ENCODE measurements around the gene AMN1. TPM values are rescaled to one million over a fixed set of nuclear protein-coding genes. Genes with fewer than 3 reads are reported as not detected.

Gene AMN1
- total RNA-seq, 1 experiment from 2014 or later, result 26.9 TPM

DNA sequence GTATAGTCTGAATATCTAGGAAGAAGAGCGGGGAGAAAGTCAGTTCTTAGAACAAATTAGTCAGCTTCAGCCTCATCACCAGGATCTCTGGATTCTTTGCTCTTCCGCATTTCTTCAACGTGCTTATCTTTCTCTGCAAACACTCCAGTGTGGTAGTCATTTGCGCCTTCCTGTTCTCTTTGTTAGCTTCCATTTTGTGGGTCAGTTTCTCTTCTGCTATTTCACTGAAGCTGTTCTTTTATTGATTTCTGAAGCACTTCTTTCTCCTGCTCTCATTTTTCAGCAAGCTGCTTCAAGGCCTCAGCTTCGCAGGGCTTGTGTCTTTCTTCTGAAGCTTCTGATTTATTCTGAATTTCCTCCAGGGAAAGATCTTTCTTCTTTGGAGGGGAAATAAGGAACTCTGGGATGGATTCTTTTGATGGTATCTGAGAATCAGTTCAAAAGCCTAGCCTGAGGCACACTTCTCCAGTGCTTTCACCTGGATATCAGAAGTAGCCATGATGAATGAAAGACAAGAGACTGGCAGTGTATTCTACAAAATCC is 13.5 kb downstream of the AMN1 start:
- no peaks in the 10 kb centered on the region for H4K20me1 ChIP-seq (ENCODE audit: insufficient read depth)
- POLR2A ChIA-PET, result interaction anchor here (1.0 to 1.1 kb wide), 2 partner anchors 13 to 18 kb away, joined by 3 to 4 read pairs; partner anchors contain the start of gene AMN1
- no peak for ATAC-seq
- no peak overlapping the region for H3K9ac ChIP-seq (ENCODE audit: low read length)
- RAD21 ChIA-PET (ENCODE audit: low non-redundant PET in 1 of 2, low total read pairs in 2 of 2, uncharacterized antibody in 2 of 2, unreplicated experiment in 2 of 2), result no interaction called here
- H3K79me2 ChIP-seq (ENCODE audit: insufficient read depth, low read length), result 0 out of 2 replicates have a peak, but pooled peaks cover under 1% of the 10 kb centered on the region
- H3K36me3 ChIP-seq (ENCODE audit: control insufficient read depth in 1 of 2, insufficient read depth in 2 of 2, low read length in 2 of 2), result 0 out of 4 replicates have a peak, but pooled peaks cover 0 to 2% of the 10 kb centered on the region in 2 experiments
- no peak overlapping the region for H3K4me2 ChIP-seq (ENCODE audit: low read length)
- BruUV-seq (replicated peaks), result no TSS peak
- intact Hi-C loops (cut with micrococcal nuclease), result no loop called here
- peaks cover 5 to 9% of the 10 kb centered on the region in 2 experiments; a peak in 3 of 4 replicates for H3K4me1 ChIP-seq (ENCODE audit: control insufficient read depth in 1 of 2, insufficient read depth in 2 of 2, low read length in 2 of 2)
- no peak for DNase-seq (ENCODE audit: low read depth, low spot score)
- no peak overlapping the region for H3K27ac ChIP-seq (ENCODE audit: low read depth, low read length)
- no peak overlapping the region for H2AFZ ChIP-seq (ENCODE audit: low read depth, low read length, poor library complexity, severe bottlenecking)
- H3K4me3 ChIP-seq (replicated peaks in 1 of 2; ENCODE audit: low read depth in 1 of 2, low read length in 2 of 2), result no peak overlapping the region
- no peaks in the 10 kb centered on the region for H3K27me3 ChIP-seq (ENCODE audit: insufficient read depth, low read length)
- CTCF ChIA-PET, result interaction anchor here (1.2 kb wide), 1 partner anchor 13 kb away, joined by 3 read pairs; no protein-coding TSS in a partner anchor
- H3K9me2 ChIP-seq (ENCODE audit: insufficient read depth), result no peaks in the 10 kb centered on the region
- no peaks in the 10 kb centered on the region; a peak in 1 of 4 replicates for H3K9me3 ChIP-seq (ENCODE audit: control insufficient read depth in 1 of 2, insufficient read depth in 1 of 2, low read depth in 1 of 2, low read length in 2 of 2)
- TF ChIP-seq SP1 (IDR thresholded peaks at IDR 0.05; ENCODE audit: low read depth), result no peak
- TF ChIP-seq ATF3 (IDR thresholded peaks at IDR 0.05), result no peak
- TF ChIP-seq, protein P1, sequence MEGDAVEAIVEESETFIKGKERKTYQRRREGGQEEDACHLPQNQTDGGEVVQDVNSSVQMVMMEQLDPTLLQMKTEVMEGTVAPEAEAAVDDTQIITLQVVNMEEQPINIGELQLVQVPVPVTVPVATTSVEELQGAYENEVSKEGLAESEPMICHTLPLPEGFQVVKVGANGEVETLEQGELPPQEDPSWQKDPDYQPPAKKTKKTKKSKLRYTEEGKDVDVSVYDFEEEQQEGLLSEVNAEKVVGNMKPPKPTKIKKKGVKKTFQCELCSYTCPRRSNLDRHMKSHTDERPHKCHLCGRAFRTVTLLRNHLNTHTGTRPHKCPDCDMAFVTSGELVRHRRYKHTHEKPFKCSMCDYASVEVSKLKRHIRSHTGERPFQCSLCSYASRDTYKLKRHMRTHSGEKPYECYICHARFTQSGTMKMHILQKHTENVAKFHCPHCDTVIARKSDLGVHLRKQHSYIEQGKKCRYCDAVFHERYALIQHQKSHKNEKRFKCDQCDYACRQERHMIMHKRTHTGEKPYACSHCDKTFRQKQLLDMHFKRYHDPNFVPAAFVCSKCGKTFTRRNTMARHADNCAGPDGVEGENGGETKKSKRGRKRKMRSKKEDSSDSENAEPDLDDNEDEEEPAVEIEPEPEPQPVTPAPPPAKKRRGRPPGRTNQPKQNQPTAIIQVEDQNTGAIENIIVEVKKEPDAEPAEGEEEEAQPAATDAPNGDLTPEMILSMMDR (IDR thresholded peaks at IDR 0.05 in 2 of 3, conservative IDR thresholded peaks at IDR 0.05 in 1 of 3; ENCODE audit: borderline replicate concordance in 1 of 3, insufficient read depth in 1 of 3, low read depth in 2 of 3, low read length in 2 of 3), result no peak
- no peak for TF ChIP-seq CBX3 (IDR thresholded peaks at IDR 0.05; ENCODE audit: low read depth)
- no peak for TF ChIP-seq ZNF274 (IDR thresholded peaks at IDR 0.05; ENCODE audit: low read depth, low read length)
- no peak for TF ChIP-seq JUND (IDR thresholded peaks at IDR 0.05)
- TF ChIP-seq EGR1 (IDR thresholded peaks at IDR 0.05; ENCODE audit: low read depth), result no peak
- no peak for TF ChIP-seq POLR2AphosphoS5 (IDR thresholded peaks at IDR 0.05; ENCODE audit: low read depth, low read length)
- TF ChIP-seq FOSL1 (IDR thresholded peaks at IDR 0.05; ENCODE audit: low read depth), result no peak
- TF ChIP-seq, protein P2, sequence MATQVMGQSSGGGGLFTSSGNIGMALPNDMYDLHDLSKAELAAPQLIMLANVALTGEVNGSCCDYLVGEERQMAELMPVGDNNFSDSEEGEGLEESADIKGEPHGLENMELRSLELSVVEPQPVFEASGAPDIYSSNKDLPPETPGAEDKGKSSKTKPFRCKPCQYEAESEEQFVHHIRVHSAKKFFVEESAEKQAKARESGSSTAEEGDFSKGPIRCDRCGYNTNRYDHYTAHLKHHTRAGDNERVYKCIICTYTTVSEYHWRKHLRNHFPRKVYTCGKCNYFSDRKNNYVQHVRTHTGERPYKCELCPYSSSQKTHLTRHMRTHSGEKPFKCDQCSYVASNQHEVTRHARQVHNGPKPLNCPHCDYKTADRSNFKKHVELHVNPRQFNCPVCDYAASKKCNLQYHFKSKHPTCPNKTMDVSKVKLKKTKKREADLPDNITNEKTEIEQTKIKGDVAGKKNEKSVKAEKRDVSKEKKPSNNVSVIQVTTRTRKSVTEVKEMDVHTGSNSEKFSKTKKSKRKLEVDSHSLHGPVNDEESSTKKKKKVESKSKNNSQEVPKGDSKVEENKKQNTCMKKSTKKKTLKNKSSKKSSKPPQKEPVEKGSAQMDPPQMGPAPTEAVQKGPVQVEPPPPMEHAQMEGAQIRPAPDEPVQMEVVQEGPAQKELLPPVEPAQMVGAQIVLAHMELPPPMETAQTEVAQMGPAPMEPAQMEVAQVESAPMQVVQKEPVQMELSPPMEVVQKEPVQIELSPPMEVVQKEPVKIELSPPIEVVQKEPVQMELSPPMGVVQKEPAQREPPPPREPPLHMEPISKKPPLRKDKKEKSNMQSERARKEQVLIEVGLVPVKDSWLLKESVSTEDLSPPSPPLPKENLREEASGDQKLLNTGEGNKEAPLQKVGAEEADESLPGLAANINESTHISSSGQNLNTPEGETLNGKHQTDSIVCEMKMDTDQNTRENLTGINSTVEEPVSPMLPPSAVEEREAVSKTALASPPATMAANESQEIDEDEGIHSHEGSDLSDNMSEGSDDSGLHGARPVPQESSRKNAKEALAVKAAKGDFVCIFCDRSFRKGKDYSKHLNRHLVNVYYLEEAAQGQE (IDR thresholded peaks at IDR 0.05; ENCODE audit: low read depth), result no peak
- no peak for TF ChIP-seq EZH2phosphoT487 (IDR thresholded peaks at IDR 0.05; ENCODE audit: borderline replicate concordance)
- TF ChIP-seq, protein P3, sequence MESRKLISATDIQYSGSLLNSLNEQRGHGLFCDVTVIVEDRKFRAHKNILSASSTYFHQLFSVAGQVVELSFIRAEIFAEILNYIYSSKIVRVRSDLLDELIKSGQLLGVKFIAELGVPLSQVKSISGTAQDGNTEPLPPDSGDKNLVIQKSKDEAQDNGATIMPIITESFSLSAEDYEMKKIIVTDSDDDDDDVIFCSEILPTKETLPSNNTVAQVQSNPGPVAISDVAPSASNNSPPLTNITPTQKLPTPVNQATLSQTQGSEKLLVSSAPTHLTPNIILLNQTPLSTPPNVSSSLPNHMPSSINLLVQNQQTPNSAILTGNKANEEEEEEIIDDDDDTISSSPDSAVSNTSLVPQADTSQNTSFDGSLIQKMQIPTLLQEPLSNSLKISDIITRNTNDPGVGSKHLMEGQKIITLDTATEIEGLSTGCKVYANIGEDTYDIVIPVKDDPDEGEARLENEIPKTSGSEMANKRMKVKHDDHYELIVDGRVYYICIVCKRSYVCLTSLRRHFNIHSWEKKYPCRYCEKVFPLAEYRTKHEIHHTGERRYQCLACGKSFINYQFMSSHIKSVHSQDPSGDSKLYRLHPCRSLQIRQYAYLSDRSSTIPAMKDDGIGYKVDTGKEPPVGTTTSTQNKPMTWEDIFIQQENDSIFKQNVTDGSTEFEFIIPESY (IDR thresholded peaks at IDR 0.05; ENCODE audit: extremely low read depth, insufficient replicate concordance, low read length), result no peak
- no peak for TF ChIP-seq TCF7L2 (IDR thresholded peaks at IDR 0.05; ENCODE audit: borderline replicate concordance, extremely low read depth, insufficient read depth, insufficient read length)
- TF ChIP-seq POLR2A (IDR thresholded peaks at IDR 0.05; ENCODE audit: borderline replicate concordance, extremely low read depth, insufficient read depth, insufficient read length), result no peak
- TF ChIP-seq, protein P4, sequence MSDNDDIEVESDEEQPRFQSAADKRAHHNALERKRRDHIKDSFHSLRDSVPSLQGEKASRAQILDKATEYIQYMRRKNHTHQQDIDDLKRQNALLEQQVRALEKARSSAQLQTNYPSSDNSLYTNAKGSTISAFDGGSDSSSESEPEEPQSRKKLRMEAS (IDR thresholded peaks at IDR 0.05), result no peak
- TF ChIP-seq ELF1 (IDR thresholded peaks at IDR 0.05; ENCODE audit: borderline replicate concordance, low read depth), result no peak
- no peak for TF ChIP-seq RAD21 (IDR thresholded peaks at IDR 0.05; ENCODE audit: low read depth)
